ENCODE data around the gene RSPH1.

- no peak for TF ChIP-seq POLR2A (IDR thresholded peaks at IDR 0.05; ENCODE audit: low read length)
- no peak for TF ChIP-seq REST (IDR thresholded peaks at IDR 0.05)
- TF ChIP-seq MAX (IDR thresholded peaks at IDR 0.05): no peak
- TF ChIP-seq POLR2AphosphoS2 (conservative IDR thresholded peaks at IDR 0.05; ENCODE audit: low read length): no peak
- TF ChIP-seq CTCF (IDR thresholded peaks at IDR 0.05): no peak
- TF ChIP-seq USF2 (IDR thresholded peaks at IDR 0.05): no peak
Observed at GRCh38 chr21:42527489-42528158, 31.6 kb upstream of the RSPH1 start.
